GM23248 (cell line): ENCODE data around the gene SLC36A3.

Experiments
- EZH2 ChIP-seq: fragments of 200-600 bp; sonication (generic); IDR thresholded peaks from 2 replicates; pipeline ENCODE4 v1.6.1; 2018; ENCODE audit warnings: antibody characterized with exemption, mild to moderate bottlenecking; ENCODE audit not compliant: insufficient read depth, poor library complexity, severe bottlenecking
- EZH2phosphoT487 ChIP-seq: fragments of 200-600 bp; sonication (generic); IDR thresholded peaks from 2 replicates; pipeline ENCODE4 v1.6.1; 2018; ENCODE audit warnings: antibody characterized with exemption, moderate library complexity, mild to moderate bottlenecking, low read depth; ENCODE audit not compliant: insufficient read depth

- no peak for TF ChIP-seq EZH2
- TF ChIP-seq EZH2phosphoT487 = no peak
Observed at GRCh38 chr5:151258816-151259215, 44.8 kb downstream of the SLC36A3 start.
